ENCODE data around the gene CTDNEP1.

CTDNEP1 gene

DNA sequence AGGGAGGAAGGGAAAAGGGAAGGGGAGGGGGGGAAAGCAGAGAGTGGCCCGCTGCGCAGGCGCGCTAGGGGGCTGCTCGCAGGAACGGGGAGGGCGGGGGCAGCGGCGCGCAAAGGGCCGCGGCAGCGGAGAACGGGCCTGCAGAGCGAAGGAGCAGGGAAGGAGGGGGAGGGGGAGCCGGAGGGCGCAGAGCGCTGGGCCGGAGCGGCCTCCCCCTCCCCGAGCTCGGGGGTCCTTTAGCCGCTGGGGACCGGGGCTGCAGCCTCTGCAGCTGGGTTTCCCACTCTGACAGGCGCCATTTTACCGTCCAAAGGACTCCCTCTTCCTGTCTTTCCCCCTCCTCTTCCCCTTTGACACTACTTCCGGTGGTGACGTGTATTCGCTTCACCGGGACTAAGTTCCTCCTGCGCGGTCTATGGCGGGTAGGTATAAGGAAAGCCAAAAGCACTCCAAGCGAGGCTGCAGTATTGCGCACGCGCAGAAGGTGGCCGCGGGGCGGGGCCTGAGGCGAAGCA is at the start of gene CTDNEP1:
Gene CTDNEP1 (minus strand): TSS at position 74 of the 515 bp plus-strand sequence. CDS start 438 bp downstream, outside the sequence.
- peak; percentile 96 to 99 (median 99) for DNase-seq (ENCODE audit: low read depth in 4 of 4, low spot score in 1 of 4)

DNA sequence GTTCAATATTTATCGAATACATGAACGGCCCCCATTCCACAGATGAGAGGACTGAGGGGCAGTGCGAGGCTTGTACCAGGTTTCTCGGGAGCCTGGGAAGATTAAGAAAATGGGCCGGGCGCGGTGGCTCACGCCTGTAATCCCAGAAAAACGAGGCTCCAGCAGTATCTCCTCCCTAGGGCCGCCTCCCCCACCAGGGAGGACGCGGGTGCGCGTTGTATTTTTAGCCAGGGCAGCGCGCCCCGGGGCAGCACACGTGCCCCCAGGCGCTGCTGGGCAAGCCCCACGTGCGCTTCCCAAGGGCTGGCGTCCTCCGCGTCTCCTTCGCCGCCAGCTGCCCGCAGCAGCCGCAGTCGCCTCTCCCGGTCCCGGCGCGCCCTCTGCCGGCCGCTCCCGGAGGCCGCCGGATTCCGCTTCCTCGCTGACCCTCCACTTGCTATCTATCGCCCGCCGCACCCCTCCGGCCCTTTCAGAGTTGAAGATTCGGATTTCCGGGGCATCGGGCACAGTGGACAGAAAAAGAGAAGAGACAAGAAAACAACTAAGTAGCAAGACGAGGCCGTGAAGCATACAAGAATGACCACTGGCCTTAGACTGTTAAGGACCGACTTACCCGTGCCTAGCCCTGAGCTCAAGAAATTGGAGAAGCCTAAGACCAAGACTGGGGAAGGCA is 44.8 kb upstream of the CTDNEP1 start:
- DNase-seq (ENCODE audit: low read depth in 4 of 4, low spot score in 1 of 4): peak in 3 of 4 experiments; percentile 35 to 58 (median 55)

DNA sequence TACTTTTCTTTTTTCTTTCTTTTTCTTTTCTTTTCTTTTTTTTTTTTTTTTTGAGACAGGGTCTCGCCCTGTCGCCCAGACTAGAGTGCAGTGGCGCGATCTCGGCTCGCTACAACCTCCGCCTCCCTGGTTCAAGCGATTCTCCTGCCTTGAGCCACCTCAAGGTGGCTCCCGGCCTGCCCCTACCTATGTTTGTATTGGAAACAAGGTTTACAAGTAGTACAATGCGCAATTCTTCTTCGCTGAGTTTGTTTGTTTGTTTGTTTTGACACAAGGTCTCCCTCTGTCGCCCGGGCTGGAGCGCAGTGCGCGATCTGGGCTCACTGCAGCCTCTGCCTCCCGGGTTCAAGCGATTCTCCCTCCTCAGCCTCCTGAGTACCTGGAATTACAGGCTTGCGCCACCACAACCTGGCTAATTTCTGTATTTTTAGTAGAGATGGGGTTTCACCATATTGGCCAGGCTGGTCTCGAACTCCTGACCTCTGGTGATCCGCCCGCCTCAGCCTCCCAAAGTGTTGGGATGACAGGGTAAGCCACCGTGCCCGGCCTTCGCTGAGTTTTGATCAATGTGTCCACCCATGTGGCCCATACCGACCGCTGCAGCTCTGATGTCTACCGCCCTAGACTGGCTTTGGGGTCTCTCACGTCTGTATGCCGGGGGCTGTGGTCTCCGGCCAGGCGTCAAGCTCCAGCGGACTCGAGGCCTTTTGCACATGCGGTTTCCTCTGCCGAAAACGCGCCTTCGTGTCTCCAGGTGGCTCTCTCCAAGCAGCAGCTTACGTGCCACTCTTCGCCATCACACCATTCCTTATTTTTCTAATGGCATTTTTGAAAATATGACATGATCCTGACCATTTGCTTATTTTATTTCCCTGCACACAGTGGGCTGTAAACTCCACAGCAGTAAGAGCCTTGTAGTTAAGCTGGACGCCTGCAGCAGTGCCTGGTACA is 44.0 kb upstream of the CTDNEP1 start:
- no peak for DNase-seq (ENCODE audit: low read depth in 4 of 4, low spot score in 1 of 4)

GRCh38 chr17:7294614-7295153 is 43.1 kb upstream of the CTDNEP1 start, which contains the start of gene YBX2:
YBX2 (minus strand) TSS chr17:7294639; CDS start chr17:7294500, 139 bp downstream.
- peak in 3 of 4 experiments; percentile 34 to 73 (median 46) for DNase-seq (ENCODE audit: low read depth in 4 of 4, low spot score in 1 of 4)

- DNase-seq (ENCODE audit: low read depth in 4 of 4, low spot score in 1 of 4): no peak
Observed at GRCh38 chr17:7293816-7294613, 42.5 kb upstream of the CTDNEP1 start.

DNA sequence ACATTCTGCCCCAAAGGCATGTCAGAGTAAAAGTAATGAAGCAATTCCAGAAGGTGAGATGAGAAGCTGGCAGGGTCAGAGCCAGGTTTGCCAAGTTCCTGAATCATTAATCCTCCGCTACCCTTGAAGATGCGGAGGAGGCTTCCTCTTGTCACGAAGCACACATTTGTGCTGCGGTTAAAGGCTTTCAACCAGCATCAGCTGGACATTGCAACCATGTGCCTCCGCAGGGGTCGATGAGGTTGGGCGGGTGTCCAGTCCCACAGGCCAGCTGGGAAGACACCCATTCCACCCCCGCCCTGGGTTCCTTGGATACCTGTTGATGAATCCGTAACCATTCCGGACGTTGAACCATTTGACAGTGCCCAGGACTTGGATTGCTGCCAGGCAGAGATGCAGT is 41.6 kb upstream of the CTDNEP1 start:
- no peak for DNase-seq (ENCODE audit: low read depth in 4 of 4, low spot score in 1 of 4)

DNA sequence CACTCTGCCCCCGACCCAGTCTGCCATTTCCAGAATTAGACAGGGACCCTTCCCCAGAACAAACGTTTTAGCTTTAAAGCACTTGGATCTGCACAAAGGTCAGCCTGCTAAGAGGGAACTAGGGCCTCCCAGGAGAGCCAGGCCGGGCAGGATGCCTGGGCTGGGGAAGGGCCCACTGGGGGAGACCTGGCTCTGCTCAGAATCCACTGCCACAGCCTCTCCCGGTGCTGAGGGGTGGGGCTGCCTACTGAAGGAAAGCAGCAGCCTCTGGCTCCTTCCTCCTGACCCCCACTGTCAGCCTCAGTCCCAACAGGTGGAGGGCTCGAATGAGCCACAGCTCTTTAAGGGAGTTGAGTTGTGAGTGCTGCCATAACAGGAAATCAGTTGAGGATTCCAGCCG is 41.2 kb upstream of the CTDNEP1 start:
- DNase-seq (ENCODE audit: low read depth in 4 of 4, low spot score in 1 of 4): no peak

DNA sequence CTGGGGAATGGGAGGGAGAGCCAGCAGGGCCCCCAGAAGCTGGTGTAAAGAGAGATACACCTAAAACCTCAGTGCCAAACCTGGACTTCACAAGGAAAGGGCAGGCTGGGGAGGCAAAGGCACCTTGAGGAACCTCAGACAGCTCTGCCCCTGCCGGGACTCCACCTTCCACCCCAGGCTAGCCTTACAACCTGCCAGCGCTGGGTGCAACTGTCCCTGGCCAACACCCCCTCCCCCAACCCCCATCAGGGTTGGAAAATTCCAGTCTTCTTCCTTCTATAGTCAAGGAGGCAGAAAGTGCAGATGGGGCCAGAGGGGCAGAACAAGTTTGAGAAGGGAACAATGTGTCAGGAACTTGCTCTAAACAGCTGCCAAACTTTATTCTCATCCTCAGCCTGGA is 40.7 kb upstream of the CTDNEP1 start:
- DNase-seq (ENCODE audit: low read depth in 4 of 4, low spot score in 1 of 4): no peak

DNA sequence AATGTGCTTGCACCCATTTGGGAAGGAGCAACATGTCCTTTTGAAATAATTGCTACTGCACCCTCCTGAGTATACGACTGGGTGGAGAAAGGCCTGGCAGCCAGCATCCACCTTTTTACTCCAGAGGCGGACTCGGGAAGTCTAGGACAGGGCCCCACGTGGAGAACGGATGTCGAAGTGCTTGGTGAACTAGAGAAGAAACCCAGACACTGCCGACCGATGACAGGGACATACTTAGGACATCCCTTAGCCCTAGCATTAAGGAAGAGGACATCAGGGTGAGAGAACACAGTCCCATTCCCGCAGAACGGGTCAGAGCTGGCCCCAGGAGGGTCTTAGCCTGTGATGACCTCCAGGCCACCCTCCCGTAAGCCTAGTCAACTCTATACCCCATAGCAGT is 39.2 kb upstream of the CTDNEP1 start:
- no peak for DNase-seq (ENCODE audit: low read depth in 4 of 4, low spot score in 1 of 4)

- DNase-seq (ENCODE audit: low read depth in 4 of 4, low spot score in 1 of 4): no peak
Observed at GRCh38 chr17:7290166-7290565, 38.6 kb upstream of the CTDNEP1 start.

DNA sequence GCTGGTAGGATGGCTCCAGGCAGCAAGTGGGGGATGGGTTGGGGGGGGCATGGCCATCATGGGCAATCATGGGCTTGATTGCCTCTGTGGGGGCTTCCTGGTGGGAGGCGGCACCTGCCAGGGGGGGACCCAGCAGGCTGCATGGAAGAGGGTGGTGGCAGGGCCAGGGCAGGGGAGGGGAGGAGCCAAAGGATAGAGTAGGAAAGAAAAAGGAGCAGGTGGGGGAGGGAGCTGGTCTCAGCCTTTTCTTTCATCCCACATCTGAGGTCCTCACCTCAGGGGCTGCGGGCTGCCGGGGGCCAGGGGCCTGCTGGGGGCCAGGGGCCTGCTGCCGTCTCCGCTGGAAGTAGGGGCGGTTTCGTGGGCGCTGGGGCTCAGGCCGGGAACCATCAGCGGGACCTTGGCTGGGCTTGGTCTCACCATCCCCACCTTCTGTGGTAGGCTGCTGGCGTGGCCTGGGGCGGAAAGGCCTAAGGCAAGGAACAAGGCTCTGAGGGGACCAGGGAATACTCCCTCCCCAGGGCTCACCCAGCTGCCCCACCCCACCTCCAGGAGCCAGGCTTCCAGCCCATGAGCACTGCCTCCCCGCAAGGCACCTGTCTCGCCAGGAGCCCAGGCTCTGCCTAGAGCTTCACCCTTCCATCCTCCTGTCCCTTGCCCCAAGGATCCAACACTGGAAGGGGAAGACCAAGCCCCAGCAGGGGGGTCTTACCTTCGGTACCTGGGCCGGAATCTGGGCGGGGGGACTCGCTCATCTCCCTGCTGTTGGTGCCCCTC is 37.9 kb upstream of the CTDNEP1 start:
- no peak for DNase-seq (ENCODE audit: low read depth in 4 of 4, low spot score in 1 of 4)

GRCh38 chr17:7285679-7286078 is 34.1 kb upstream of the CTDNEP1 start:
- DNase-seq (ENCODE audit: low read depth in 4 of 4, low spot score in 1 of 4): no peak

- no peak for DNase-seq (ENCODE audit: low read depth in 4 of 4, low spot score in 1 of 4)
Observed at GRCh38 chr17:7284911-7285310, 33.4 kb upstream of the CTDNEP1 start.

DNA sequence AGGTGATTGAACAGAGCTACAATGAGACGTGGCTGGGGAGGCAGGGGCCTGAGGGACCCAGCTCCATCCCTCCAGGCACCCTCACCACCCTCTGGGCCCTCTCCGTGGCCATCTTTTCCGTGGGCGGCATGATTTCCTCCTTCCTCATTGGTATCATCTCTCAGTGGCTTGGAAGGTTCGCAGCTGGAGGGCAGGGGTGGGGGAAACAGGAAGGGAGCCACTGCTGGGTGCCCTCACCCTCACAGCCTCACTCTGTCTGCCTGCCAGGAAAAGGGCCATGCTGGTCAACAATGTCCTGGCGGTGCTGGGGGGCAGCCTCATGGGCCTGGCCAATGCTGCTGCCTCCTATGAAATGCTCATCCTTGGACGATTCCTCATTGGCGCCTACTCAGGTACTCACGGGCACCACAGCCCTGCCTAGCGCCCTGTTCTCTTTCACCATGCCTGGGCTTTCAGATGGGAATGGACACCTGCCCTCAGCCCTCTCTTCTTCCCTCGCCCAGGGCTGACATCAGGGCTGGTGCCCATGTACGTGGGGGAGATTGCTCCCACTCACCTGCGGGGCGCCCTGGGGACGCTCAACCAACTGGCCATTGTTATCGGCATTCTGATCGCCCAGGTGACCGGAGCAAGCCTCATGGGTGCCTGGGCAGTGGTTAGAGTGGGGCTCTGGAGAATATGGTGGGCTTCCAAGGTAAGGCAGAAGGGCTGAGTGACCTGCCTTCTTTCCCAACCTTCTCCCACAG is 32.1 kb upstream of the CTDNEP1 start:
- DNase-seq (ENCODE audit: low read depth in 4 of 4, low spot score in 1 of 4): no peak

GRCh38 chr17:7282752-7283321 is 31.3 kb upstream of the CTDNEP1 start:
- no peak for DNase-seq (ENCODE audit: low read depth in 4 of 4, low spot score in 1 of 4)

- DNase-seq (ENCODE audit: low read depth in 4 of 4, low spot score in 1 of 4): no peak
Observed at GRCh38 chr17:7281953-7282751, 30.6 kb upstream of the CTDNEP1 start.

DNA sequence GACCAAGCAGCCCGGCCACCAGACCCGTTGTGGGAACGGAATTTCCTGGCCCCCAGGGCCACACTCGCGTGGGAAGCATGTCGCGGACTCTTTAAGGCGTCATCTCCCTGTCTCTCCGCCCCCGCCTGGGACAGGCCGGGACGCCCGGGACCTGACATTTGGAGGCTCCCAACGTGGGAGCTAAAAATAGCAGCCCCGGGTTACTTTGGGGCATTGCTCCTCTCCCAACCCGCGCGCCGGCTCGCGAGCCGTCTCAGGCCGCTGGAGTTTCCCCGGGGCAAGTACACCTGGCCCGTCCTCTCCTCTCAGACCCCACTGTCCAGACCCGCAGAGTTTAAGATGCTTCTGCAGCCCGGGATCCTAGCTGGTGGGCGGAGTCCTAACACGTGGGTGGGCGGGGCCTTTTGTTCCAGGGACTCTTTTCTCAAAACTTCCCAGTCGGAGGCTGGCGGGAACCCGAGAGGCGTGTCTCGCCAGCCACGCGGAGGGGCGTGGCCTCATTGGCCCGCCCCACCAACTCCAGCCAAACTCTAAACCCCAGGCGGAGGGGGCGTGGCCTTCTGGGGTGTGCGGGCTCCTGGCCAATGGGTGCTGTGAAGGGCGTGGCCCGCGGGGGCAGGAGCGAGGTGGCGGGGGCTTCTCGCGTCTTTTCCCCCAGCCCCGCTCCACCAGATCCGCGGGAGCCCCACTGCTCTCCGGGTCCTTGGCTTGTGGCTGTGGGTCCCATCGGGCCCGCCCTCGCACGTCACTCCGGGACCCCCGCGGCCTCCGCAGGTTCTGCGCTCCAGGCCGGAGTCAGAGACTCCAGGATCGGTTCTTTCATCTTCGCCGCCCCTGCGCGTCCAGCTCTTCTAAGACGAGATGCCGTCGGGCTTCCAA is 29.8 kb upstream of the CTDNEP1 start, which contains the start of gene SLC2A4:
Gene SLC2A4 (plus strand): TSS at position 645 of the 879 bp plus-strand sequence. CDS start 217 bp downstream, at position 862.
- DNase-seq (ENCODE audit: low read depth in 4 of 4, low spot score in 1 of 4): peak; percentile 69 to 95 (median 87)
